ENCODE results near the gene RINL.
A peak's percentile ranks its signal among the peaks of the same experiment; 100 is the strongest.

Gene RINL

DNA sequence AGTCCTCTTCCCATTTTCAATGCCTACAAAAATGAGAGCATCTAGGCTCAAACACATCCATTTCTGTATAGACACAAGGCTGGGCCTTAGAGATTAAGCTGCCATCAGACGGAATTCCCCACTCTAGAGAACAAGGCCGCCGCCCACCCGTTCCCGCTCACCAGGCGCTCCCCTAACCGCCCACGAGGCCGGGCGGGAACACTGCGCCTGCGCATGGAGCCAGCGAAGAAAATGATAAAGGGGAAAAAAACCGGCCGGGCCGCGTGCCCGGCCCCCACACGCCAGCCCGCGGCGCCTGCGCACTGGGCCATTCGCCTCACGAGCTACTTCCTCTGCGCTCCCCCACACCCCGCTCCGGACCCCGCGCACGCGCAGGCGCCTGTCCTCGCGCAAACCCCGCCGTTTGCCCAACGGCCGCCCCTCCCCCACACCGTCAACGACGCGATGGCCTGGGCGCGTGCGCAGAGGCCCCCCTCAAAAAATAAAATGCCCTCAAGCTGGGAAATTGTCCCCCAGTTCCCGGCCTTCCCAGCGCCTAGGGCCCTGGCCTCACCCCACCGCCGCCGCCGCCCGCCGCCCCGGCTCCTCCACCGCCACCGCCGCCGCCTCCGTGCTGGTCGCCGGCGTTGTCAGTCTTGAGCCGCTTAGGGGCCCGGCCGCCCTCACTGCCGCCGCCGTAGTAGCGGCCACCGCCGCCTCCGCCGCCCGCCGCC is 28.8 kb downstream of the RINL start:
- peak; percentile 99 to 100 (median 100) for DNase-seq

GRCh38 chr19:38848299-38849146 is 29.6 kb downstream of the RINL start:
- DNase-seq = no peak

GRCh38 chr19:38846097-38846496 is 32.0 kb downstream of the RINL start:
- no peak for DNase-seq

- DNase-seq = no peak
These were observed 32.6 kb downstream of the RINL start for GRCh38 chr19:38845374-38846024.

DNA sequence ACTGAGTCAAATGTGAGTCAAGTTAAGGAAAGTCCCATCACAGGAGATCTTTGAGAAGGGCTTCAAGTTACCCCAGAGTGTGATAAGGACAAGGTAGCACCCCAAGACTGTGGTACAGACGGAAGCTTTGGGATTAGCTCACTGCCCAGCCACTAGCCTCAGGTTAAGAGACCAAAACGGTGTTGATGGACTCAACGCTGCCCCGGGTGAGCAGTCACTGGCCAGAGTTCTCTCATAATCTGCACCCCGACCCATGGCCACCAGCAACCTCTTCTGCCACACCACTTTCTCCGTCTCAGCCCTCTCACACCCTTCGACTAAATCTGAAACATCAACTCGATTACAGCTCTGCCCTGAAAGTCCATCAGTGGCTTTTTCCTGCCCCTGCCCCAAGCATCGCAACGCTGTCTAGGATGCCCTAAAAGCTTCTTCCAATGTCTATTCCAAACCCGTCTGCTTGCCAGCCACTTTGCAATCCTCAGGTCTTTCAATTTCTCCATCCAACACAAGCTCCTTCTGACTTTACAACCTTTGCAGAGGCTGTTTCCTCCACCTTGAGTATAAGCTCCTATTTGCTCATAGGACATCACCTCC is 33.9 kb downstream of the RINL start:
- DNase-seq = no peak

DNA sequence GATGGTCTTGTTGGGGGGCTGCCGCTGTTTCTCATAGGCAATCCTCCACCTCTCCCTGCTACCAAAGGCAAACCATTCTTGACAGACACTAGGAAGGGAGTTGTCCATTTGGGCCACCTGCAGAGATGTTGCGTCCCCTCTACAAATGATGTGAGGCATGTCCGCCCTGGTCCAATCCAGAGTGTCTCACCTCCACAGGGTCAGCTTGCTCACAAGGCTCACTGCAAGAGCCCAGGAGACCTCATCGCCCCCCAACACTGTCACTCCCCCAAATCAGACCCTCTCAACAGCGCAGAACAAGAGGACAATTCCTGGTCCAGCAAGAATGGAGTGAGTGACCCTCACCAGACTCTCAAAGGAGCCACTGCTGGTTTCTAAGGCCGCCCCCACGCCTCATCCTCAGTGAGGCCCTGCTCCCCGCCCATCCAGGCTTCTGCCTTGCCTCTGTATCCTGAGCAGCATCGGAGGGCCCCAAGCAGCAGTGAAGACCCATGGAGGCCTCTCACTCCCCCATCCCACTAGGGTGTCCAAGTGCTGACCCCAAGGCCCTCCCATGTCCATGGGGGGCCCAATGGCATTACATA is 34.8 kb downstream of the RINL start:
- no peak for DNase-seq

GRCh38 chr19:38842439-38843174 is 35.5 kb downstream of the RINL start:
- DNase-seq = no peak

DNA sequence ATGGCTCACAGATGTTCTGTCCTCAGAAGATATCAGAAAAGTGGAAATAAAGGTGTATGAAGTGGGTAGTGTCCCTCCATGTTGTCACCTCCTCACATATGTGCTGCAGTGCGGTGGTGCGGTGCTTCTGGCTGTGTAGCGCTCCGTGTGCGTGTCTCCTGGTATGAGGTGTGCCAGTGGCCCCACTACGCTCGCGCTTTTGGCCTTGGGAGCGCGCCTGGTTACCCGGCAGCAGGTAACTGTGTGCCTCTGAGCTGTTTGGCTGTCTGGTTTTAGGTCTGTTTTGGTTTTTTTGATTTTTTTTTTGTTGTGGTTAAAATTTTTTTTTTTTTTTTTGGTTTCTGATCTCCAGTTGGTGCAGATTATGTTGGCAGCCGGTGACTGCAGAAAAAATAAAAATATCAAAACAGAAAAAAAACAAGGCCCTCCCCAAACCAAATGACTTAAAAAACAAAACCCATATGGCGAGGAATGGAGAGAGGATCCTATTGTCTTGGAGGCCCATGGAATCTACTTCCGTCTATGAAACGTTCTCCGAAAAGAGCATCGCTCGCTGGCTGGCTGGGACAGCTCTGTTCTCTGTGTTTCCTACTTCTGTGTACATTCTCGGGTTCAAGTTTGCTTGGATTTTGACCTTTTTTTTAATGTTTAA is 36.2 kb downstream of the RINL start:
- DNase-seq = no peak

- DNase-seq = no peak
These were observed 36.8 kb downstream of the RINL start for GRCh38 chr19:38841180-38841766.

DNA sequence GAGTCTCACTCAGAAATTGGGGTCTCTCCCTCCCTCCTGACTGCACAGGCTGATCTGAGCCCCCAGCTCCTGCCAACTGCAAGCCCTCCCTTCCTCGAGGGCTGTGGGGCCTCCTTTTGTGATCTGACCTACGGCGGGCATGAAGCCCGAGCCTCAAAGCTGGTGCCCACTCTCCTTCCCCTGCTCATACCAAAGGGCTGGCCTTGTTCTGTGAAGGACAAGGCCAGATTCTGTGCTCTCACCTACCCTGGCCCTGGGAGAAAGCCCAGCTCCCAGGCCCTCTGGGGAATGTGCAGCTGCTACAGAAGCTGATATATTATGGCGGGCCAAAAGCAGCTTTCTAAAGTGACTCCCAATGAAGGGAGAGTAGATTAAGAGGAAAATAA is 37.5 kb downstream of the RINL start:
- no peak for DNase-seq

GRCh38 chr19:38839816-38840582 is 38.1 kb downstream of the RINL start:
- DNase-seq = no peak

DNA sequence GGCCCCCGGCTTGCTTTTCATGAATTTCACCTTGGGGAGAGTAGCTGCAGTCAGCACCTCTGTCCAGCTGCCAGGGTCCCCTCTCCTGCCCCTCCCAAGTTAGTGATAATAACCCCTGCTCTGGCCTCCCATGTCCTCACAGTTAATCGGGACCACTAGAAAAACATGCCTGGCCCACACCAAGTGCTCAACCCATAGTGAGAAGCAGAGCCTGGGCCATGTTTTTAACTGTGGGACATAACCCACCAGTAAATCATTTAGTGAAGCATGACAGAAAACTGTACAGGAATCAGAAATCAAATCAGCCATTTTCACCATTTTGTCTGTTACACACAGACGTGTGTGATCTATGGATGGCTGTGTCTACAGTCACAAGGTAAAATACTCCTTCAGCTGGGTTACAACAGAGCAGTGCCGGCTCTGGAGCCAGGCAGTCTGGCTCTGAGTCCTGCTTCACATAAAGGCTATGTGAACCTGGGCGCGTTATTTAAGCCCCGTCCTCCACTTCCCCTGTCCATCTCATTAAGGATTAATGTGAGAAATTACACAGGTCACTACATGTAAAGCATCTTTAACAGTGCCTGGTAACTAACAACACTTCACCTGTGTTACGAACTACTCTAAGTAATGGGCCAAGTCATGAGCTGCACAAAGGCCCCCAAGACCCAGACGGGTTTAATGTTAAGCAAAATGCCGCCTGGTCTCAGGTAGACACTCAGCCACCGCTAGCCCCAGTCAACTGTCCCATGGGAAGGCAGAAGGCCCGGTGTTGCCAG is 38.9 kb downstream of the RINL start:
- DNase-seq = no peak

- DNase-seq = no peak
These were observed 39.7 kb downstream of the RINL start for GRCh38 chr19:38838208-38838985.

GRCh38 chr19:38837656-38838121 is 40.4 kb downstream of the RINL start:
- no peak for DNase-seq

GRCh38 chr19:38836983-38837626 is 41.0 kb downstream of the RINL start:
- DNase-seq = no peak

DNA sequence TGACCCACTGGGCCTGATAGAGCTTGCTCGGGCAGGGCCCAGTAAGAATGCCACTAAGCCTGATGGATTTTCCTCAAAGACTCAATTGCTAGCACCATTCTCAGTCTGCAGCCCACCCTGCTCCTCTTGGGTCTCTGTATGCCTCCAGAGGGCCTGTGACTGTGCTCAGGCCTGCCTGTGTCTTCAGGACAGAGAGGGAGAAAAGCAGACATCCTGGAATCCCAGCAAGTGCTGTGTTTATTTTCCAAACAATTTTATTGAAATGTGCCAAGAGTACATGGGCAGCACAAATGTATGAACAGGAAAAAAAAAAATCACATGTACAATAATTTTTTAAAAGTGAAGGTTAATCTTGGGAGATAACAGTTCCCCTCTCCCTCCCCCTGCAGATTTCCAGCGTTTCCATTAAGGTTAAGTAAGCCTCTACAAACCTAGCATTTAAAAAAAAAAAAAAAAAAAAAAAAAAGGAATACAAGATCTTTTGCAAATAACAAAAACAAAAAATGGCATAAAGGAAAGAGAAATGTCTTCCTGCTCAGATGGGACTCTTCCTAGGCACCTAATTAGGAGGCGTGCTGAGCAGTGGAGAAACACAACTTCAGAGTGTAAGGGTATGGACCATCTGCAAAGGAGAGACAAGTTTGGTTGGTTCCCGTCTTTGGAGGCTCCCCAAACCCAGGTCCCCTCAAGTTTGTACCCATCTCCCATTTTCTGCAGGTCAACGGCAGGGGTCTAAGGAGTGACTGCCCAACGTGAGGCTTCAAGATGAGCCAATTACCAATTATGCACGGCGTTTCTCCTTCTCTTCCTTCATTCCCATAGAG is 41.7 kb downstream of the RINL start:
- no peak for DNase-seq

GRCh38 chr19:38834590-38834989 is 43.5 kb downstream of the RINL start:
- DNase-seq = no peak

Measured in suppressor macrophage (primary cell).